ENCODE data around the gene LNX1.

DNA sequence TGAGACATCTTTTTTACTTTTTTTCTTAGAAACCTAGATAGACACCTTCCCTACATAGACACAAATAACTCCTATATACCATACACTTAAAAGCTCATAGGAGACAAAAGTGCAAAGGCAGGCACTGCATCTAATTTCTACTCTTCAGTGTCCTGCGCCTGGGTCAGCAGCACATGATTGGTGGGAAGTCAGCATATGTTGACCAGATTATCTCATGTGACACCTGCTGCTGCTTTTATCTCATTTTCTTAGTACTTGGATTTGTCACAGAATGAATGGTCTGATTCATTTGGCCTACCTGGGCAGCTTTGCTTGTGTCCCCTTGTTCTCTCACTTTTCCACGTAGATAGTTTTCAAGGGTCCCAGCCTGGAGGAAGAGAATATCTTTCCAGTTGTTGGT is 24.9 kb upstream of the LNX1 start:
- TF ChIP-seq ZZZ3 (IDR thresholded peaks at IDR 0.05; ENCODE audit: control insufficient read depth, insufficient read length, low read depth) (no peak), EZH2 (IDR thresholded peaks at IDR 0.05; ENCODE audit: borderline replicate concordance, control insufficient read depth, low read depth, low read length) (no peak), LARP7 (IDR thresholded peaks at IDR 0.05) (no peak), SIN3A (IDR thresholded peaks at IDR 0.05; ENCODE audit: low read depth, low read length) (no peak), RFX5 (IDR thresholded peaks at IDR 0.05; ENCODE audit: low read depth, low read length) (no peak), MYC (IDR thresholded peaks at IDR 0.05; ENCODE audit: insufficient read depth, insufficient read length, insufficient replicate concordance, low read length, severe bottlenecking) (no peak), TAF1 (IDR thresholded peaks at IDR 0.05; ENCODE audit: borderline replicate concordance, low read depth, low read length) (no peak), POLR2A (IDR thresholded peaks at IDR 0.05; ENCODE audit: low read depth, low read length) (no peak), TCF12 (IDR thresholded peaks at IDR 0.05; ENCODE audit: low read depth, low read length) (no peak), ATF7 (IDR thresholded peaks at IDR 0.05; ENCODE audit: low read depth) (no peak)
- TF ChIP-seq, protein P1, sequence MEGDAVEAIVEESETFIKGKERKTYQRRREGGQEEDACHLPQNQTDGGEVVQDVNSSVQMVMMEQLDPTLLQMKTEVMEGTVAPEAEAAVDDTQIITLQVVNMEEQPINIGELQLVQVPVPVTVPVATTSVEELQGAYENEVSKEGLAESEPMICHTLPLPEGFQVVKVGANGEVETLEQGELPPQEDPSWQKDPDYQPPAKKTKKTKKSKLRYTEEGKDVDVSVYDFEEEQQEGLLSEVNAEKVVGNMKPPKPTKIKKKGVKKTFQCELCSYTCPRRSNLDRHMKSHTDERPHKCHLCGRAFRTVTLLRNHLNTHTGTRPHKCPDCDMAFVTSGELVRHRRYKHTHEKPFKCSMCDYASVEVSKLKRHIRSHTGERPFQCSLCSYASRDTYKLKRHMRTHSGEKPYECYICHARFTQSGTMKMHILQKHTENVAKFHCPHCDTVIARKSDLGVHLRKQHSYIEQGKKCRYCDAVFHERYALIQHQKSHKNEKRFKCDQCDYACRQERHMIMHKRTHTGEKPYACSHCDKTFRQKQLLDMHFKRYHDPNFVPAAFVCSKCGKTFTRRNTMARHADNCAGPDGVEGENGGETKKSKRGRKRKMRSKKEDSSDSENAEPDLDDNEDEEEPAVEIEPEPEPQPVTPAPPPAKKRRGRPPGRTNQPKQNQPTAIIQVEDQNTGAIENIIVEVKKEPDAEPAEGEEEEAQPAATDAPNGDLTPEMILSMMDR (IDR thresholded peaks at IDR 0.05 in 2 of 3, conservative IDR thresholded peaks at IDR 0.05 in 1 of 3; ENCODE audit: control insufficient read depth in 2 of 3, extremely low read depth in 1 of 3, insufficient read depth in 1 of 3, low read depth in 3 of 3, low read length in 3 of 3), result no peak
- TF ChIP-seq, protein P2, sequence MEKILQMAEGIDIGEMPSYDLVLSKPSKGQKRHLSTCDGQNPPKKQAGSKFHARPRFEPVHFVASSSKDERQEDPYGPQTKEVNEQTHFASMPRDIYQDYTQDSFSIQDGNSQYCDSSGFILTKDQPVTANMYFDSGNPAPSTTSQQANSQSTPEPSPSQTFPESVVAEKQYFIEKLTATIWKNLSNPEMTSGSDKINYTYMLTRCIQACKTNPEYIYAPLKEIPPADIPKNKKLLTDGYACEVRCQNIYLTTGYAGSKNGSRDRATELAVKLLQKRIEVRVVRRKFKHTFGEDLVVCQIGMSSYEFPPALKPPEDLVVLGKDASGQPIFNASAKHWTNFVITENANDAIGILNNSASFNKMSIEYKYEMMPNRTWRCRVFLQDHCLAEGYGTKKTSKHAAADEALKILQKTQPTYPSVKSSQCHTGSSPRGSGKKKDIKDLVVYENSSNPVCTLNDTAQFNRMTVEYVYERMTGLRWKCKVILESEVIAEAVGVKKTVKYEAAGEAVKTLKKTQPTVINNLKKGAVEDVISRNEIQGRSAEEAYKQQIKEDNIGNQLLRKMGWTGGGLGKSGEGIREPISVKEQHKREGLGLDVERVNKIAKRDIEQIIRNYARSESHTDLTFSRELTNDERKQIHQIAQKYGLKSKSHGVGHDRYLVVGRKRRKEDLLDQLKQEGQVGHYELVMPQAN (conservative IDR thresholded peaks at IDR 0.05), result no peak
- TF ChIP-seq, protein P3, sequence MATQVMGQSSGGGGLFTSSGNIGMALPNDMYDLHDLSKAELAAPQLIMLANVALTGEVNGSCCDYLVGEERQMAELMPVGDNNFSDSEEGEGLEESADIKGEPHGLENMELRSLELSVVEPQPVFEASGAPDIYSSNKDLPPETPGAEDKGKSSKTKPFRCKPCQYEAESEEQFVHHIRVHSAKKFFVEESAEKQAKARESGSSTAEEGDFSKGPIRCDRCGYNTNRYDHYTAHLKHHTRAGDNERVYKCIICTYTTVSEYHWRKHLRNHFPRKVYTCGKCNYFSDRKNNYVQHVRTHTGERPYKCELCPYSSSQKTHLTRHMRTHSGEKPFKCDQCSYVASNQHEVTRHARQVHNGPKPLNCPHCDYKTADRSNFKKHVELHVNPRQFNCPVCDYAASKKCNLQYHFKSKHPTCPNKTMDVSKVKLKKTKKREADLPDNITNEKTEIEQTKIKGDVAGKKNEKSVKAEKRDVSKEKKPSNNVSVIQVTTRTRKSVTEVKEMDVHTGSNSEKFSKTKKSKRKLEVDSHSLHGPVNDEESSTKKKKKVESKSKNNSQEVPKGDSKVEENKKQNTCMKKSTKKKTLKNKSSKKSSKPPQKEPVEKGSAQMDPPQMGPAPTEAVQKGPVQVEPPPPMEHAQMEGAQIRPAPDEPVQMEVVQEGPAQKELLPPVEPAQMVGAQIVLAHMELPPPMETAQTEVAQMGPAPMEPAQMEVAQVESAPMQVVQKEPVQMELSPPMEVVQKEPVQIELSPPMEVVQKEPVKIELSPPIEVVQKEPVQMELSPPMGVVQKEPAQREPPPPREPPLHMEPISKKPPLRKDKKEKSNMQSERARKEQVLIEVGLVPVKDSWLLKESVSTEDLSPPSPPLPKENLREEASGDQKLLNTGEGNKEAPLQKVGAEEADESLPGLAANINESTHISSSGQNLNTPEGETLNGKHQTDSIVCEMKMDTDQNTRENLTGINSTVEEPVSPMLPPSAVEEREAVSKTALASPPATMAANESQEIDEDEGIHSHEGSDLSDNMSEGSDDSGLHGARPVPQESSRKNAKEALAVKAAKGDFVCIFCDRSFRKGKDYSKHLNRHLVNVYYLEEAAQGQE (IDR thresholded peaks at IDR 0.05; ENCODE audit: low read depth, low read length), result no peak

All from GM12878 (cell line).